ENCODE measurements around the gene YBX2.

The YBX2 gene

GRCh38 chr17:7328840-7329373 lies 34.5 kb upstream of the YBX2 start, which contains the start of gene NEURL4:
NEURL4 (minus strand) TSS chr17:7329335; CDS start chr17:7329312, 23 bp downstream.
- no peak for DNase-seq (ENCODE audit: low read depth)
- TF ChIP-seq POLR2A (IDR thresholded peaks at IDR 0.05; ENCODE audit: extremely low read depth, insufficient read length) (no peak), CTCF (IDR thresholded peaks at IDR 0.05; ENCODE audit: low read depth, low read length) (no peak), MYC (IDR thresholded peaks at IDR 0.05; ENCODE audit: low read depth, low read length) (no peak)
- TF ChIP-seq, protein P1, sequence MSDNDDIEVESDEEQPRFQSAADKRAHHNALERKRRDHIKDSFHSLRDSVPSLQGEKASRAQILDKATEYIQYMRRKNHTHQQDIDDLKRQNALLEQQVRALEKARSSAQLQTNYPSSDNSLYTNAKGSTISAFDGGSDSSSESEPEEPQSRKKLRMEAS (IDR thresholded peaks at IDR 0.05; ENCODE audit: low read depth, low read length), result no peak

GRCh38 chr17:7328009-7328408 lies 33.6 kb upstream of the YBX2 start:
- peak overlapping the region; percentile 90 for H3K4me3 ChIP-seq (ENCODE audit: low read depth, low read length)
- DNase-seq (ENCODE audit: low read depth), result no peak
- TF ChIP-seq CTCF (IDR thresholded peaks at IDR 0.05; ENCODE audit: low read depth, low read length), result no peak
- TF ChIP-seq POLR2A (IDR thresholded peaks at IDR 0.05; ENCODE audit: extremely low read depth, insufficient read length), result no peak
- TF ChIP-seq, protein P1 (IDR thresholded peaks at IDR 0.05; ENCODE audit: low read depth, low read length), result no peak
- no peak for TF ChIP-seq MYC (IDR thresholded peaks at IDR 0.05; ENCODE audit: low read depth, low read length)

More at GRCh38 chr17:7328840-7329373, 34.5 kb upstream of the YBX2 start, which contains the start of gene NEURL4:
- peak within 1 kb of the TSS; percentile 90 for H3K4me3 ChIP-seq (ENCODE audit: low read depth, low read length)

- peak overlapping the region; percentile 90 for H3K4me3 ChIP-seq (ENCODE audit: low read depth, low read length)
- no peak for DNase-seq (ENCODE audit: low read depth)
- TF ChIP-seq, protein P1 (IDR thresholded peaks at IDR 0.05; ENCODE audit: low read depth, low read length), result no peak
- TF ChIP-seq CTCF (IDR thresholded peaks at IDR 0.05; ENCODE audit: low read depth, low read length), result no peak
- TF ChIP-seq POLR2A (IDR thresholded peaks at IDR 0.05; ENCODE audit: extremely low read depth, insufficient read length), result no peak
- no peak for TF ChIP-seq MYC (IDR thresholded peaks at IDR 0.05; ENCODE audit: low read depth, low read length)
Measured at GRCh38 chr17:7327501-7327900, 33.1 kb upstream of the YBX2 start.

DNA sequence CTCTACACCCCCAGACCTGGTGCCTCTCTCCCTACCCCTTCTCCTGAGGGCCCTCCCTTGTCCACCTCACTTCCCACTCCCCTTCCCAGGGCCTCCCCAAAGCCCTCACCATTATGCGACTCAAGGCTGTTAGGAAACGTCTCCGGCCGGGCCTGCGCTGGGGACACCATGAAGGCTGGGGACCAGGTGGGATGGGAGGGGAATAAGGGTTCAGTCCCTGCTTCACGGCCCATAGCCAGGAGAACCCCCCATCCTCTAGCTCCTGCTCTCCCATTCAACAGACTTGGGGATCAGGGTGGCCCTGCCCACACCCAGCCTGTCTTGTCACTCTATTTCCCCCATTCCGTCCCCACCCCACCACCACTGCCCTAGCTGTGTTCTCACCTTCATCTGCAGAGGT lies 32.6 kb upstream of the YBX2 start:
- no peak for TF ChIP-seq MYC (IDR thresholded peaks at IDR 0.05; ENCODE audit: low read depth, low read length)
- H3K4me3 ChIP-seq (ENCODE audit: low read depth, low read length), result no peak overlapping the region
- no peak for DNase-seq (ENCODE audit: low read depth)

DNA sequence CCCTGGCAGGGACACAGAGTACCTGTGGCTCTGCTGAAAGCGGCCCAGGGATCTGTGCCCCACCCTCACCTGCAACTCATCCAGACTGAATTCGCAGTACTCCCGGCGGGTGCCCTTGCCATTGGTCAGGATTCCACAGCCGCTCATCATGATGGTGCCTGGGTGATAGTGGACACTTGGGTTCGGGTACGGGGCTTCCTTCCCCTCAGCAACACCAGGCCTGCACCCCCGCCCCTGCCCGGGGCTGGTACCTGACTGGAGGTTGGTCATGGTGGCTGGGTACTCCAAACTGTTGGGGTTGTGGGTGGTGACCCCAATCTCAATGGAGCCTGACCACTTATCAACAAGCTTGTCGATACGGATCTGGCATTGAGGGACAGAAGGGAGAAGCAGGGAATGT lies 31.7 kb upstream of the YBX2 start:
- no peak overlapping the region for H3K4me3 ChIP-seq (ENCODE audit: low read depth, low read length)
- TF ChIP-seq MYC (IDR thresholded peaks at IDR 0.05; ENCODE audit: low read depth, low read length), result no peak
- no peak for TF ChIP-seq POLR2A (IDR thresholded peaks at IDR 0.05; ENCODE audit: extremely low read depth, insufficient read length)
- TF ChIP-seq, protein P1 (IDR thresholded peaks at IDR 0.05; ENCODE audit: low read depth, low read length), result no peak
- TF ChIP-seq CTCF (IDR thresholded peaks at IDR 0.05; ENCODE audit: low read depth, low read length), result no peak
- DNase-seq (ENCODE audit: low read depth), result no peak

GRCh38 chr17:7325031-7325528 lies 30.6 kb upstream of the YBX2 start:
- H3K4me3 ChIP-seq (ENCODE audit: low read depth, low read length), result no peak overlapping the region
- TF ChIP-seq POLR2A (IDR thresholded peaks at IDR 0.05; ENCODE audit: extremely low read depth, insufficient read length), result no peak
- no peak for TF ChIP-seq MYC (IDR thresholded peaks at IDR 0.05; ENCODE audit: low read depth, low read length)
- TF ChIP-seq, protein P1 (IDR thresholded peaks at IDR 0.05; ENCODE audit: low read depth, low read length), result no peak
- TF ChIP-seq CTCF (IDR thresholded peaks at IDR 0.05; ENCODE audit: low read depth, low read length), result no peak
- no peak for DNase-seq (ENCODE audit: low read depth)
